Keratinocyte (primary cell): ENCODE data around the gene SYT8.

Experiments used
- EZH2 ChIP-seq: IDR thresholded peaks from one replicate; pipeline ENCODE4 v1.6.1; 2012; ENCODE audit warnings: inconsistent platforms, mild to moderate bottlenecking, low read length, moderate library complexity
- TF ChIP-seq, protein P1 (sequence below), 3 experiments: IDR thresholded peaks in 1 of 3; conservative IDR thresholded peaks in 1 of 3; optimal IDR thresholded peaks in 1 of 3; 2 replicates in 2 of 3; 3 replicates in 1 of 3; pipeline versions ENCODE3 to v1.5.1; 2011; ENCODE audit warnings: low read length in 3 of 3, mild to moderate bottlenecking in 3 of 3, moderate library complexity in 2 of 3, control low read depth in 1 of 3, inconsistent platforms in 1 of 3; ENCODE audit not compliant: insufficient read depth in 2 of 3; ENCODE audit errors: extremely low read depth in 1 of 3

DNA sequence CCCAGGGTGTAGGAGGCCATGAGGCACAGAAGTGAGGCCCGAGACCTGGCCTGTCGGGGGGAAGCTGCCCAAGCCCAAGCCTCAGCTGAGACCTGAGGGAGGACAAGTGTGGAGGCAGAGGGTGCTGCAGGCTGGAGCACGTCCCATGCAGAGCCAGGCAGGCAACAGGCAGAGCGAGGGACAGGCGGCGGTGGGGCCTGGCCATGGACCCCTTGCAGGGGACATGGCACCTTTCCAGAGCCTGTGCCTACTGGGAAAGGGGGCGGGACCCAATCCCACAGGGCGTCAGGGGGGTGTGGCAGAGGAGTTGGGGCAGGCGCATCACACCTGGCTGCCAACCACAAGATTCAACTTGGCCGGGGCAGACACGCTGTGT, 8.3 kb downstream of the SYT8 start:
- TF ChIP-seq EZH2 = no peak
- TF ChIP-seq, protein P1, sequence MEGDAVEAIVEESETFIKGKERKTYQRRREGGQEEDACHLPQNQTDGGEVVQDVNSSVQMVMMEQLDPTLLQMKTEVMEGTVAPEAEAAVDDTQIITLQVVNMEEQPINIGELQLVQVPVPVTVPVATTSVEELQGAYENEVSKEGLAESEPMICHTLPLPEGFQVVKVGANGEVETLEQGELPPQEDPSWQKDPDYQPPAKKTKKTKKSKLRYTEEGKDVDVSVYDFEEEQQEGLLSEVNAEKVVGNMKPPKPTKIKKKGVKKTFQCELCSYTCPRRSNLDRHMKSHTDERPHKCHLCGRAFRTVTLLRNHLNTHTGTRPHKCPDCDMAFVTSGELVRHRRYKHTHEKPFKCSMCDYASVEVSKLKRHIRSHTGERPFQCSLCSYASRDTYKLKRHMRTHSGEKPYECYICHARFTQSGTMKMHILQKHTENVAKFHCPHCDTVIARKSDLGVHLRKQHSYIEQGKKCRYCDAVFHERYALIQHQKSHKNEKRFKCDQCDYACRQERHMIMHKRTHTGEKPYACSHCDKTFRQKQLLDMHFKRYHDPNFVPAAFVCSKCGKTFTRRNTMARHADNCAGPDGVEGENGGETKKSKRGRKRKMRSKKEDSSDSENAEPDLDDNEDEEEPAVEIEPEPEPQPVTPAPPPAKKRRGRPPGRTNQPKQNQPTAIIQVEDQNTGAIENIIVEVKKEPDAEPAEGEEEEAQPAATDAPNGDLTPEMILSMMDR (optimal IDR thresholded peaks at IDR 0.05 in 1 of 3, IDR thresholded peaks at IDR 0.05 in 1 of 3, conservative IDR thresholded peaks at IDR 0.05 in 1 of 3; ENCODE audit: extremely low read depth in 1 of 3, insufficient read depth in 2 of 3, low read length in 3 of 3) = no peak
